Ovary (tissue), 3 donors: ENCODE results near the gene THAP5.
"Not testable (repeated sequence)": the region's sequence is repeated elsewhere in the genome, so short reads cannot be mapped to it uniquely, and the experiment has no call there.

Experiments used
- EP300 ChIP-seq: sonication (generic); formaldehyde crosslinking; IDR thresholded peaks from one replicate; pipeline ENCODE4 v1.6.1; 2017; ENCODE audit warnings: antibody characterized with exemption
- POLR2A ChIP-seq: fragments of 450-650 bp; IDR thresholded peaks from one replicate; pipeline ENCODE4 v1.6.1; 2017; ENCODE audit warnings: antibody characterized with exemption, mild to moderate bottlenecking, moderate library complexity
- TF ChIP-seq, protein P1 (sequence below), 3 donors: fragments of 450-650 bp in 2 of 3; fragments of 200-600 bp in 1 of 3; IDR thresholded peaks; one replicate each; pipeline versions ENCODE4 v1.5.1 to v1.8.0; 2016 to 2022; ENCODE audit warnings: antibody characterized with exemption in 3 of 3, mild to moderate bottlenecking in 1 of 3
- donor health status: DM: no; HTN: no; CAD: no.

DNA sequence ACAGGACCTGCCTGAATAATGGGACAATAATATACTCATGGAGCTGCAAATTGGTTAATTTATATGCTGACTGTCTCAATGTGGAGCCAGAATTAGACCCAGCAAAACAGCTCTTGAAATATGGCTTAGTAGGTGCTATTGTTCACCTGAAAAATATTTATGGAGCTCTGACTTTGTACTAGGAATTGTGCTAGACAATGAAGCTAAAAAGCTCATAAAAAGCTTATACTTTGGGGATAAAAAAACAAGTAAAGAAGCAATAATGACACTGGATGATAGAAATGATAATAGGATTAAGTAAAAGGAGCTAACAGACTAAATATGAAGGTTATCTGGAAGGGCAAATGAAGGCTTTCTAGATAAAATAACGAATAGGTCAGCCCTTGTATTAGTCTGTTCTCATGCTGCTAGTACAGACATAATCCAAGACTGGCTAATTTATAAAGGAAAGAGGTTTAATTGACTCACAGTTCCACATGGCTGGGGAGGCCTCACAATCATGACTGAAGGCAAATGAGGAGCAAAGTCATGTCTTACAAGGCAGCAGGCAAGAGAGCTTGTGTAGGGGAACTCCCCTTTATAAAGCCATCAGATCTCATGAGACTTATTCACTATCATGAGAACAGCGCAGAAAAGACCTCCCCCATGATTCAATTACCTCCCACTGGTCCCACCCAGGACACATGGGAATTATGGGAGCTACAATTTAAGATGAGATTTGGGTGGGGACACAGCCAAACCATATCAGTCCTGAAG is 21.2 kb downstream of the THAP5 start:
- TF ChIP-seq, protein P1, sequence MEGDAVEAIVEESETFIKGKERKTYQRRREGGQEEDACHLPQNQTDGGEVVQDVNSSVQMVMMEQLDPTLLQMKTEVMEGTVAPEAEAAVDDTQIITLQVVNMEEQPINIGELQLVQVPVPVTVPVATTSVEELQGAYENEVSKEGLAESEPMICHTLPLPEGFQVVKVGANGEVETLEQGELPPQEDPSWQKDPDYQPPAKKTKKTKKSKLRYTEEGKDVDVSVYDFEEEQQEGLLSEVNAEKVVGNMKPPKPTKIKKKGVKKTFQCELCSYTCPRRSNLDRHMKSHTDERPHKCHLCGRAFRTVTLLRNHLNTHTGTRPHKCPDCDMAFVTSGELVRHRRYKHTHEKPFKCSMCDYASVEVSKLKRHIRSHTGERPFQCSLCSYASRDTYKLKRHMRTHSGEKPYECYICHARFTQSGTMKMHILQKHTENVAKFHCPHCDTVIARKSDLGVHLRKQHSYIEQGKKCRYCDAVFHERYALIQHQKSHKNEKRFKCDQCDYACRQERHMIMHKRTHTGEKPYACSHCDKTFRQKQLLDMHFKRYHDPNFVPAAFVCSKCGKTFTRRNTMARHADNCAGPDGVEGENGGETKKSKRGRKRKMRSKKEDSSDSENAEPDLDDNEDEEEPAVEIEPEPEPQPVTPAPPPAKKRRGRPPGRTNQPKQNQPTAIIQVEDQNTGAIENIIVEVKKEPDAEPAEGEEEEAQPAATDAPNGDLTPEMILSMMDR (IDR thresholded peaks at IDR 0.05) = not testable (repeated sequence)
- TF ChIP-seq EP300, POLR2A: not testable (repeated sequence)
